Measurements from ENCODE around the gene ASPHD1. TPM values are rescaled to one million over a fixed set of nuclear protein-coding genes. Genes with fewer than 3 reads are reported as not detected.

ASPHD1 gene, protein sequence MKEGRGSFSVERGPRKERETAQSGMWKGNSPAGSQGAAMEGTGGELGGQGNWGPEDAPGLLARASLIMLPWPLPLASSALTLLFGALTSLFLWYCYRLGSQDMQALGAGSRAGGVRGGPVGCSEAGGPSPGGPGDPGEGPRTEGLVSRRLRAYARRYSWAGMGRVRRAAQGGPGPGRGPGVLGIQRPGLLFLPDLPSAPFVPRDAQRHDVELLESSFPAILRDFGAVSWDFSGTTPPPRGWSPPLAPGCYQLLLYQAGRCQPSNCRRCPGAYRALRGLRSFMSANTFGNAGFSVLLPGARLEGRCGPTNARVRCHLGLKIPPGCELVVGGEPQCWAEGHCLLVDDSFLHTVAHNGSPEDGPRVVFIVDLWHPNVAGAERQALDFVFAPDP
- 2.3 and 9.2 TPM in 2 replicates for total RNA-seq

GRCh38 chr16:29900102-29900887 lies at the start of gene ASPHD1:
Gene ASPHD1, plus strand, starts transcription at chr16:29900488. Its CDS starts 484 bp downstream, at chr16:29900972.

GRCh38 chr16:29862884-29863668 lies 37.2 kb upstream of the ASPHD1 start, which contains the start of gene CDIPT:
Gene CDIPT, minus strand, starts transcription at chr16:29863226. Its CDS starts 369 bp downstream, at chr16:29862857.

DNA sequence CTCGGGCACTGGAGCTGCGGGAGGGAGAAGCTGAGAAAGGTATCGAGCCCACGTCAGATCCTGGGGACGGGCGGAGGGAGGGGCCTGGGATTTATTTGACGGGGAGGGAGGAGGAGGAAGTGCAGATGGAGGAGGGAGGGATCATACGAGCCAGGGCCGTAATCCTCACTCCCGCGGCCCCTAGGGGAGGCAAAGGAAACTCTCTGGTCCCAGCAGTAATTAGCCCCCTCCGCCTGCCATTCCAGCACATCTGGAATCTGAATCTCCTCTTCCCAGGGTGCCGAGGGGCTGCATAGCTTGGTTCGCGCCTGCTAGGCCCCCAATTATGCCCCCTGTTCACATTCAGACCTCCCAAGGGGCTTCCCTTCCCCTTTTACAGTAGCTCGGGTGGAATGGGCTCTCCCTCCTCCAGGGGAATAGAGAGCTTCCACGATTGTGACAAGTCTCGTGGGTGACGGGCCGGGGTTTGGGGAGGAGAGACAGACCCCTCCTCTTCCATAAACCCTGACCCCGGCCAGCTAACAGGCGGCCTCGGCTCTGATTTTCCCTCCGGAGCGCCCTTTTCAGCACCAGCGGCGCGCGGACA lies 679 bp upstream of the ASPHD1 start, which contains the start of gene SEZ6L2:
Gene SEZ6L2 (minus strand): TSS at position 35 of the 586 bp plus-strand sequence. CDS start 531 bp downstream, outside the sequence.

GRCh38 chr16:29925781-29926710 lies 25.8 kb downstream of the ASPHD1 start, which contains the start of gene KCTD13:
Gene KCTD13, minus strand, starts transcription at chr16:29926226. Its CDS starts 193 bp downstream, at chr16:29926033.

Other genes with a start within 250 kb of the ASPHD1 start
- gene SPN, start 237.2 kb upstream of the ASPHD1 start, total RNA-seq, result not detected in 2 replicates
- gene QPRT, start 221.3 kb upstream of the ASPHD1 start, total RNA-seq, result 25.5 and 137 TPM in 2 replicates
- gene C16orf54, start 154.5 kb upstream of the ASPHD1 start, total RNA-seq, result not detected in 2 replicates
- not detected in 2 replicates for gene ZG16, start 122.2 kb upstream of the ASPHD1 start, total RNA-seq
- gene KIF22, start 109.7 kb upstream of the ASPHD1 start, total RNA-seq, result 4.6 and 94.6 TPM in 2 replicates
- gene MAZ, start 94.0 kb upstream of the ASPHD1 start, total RNA-seq, result 176 and 280 TPM in 2 replicates
- 0.44 and 3.6 TPM in 2 replicates for gene PRRT2, start 88.3 kb upstream of the ASPHD1 start, total RNA-seq
- gene PAGR1, start 84.3 kb upstream of the ASPHD1 start, total RNA-seq, result 24.1 and 33.4 TPM in 2 replicates
- gene MVP, start 80.0 kb upstream of the ASPHD1 start, total RNA-seq, result 159 and 453 TPM in 2 replicates
- gene CDIPT, start 37.3 kb upstream of the ASPHD1 start, total RNA-seq, result 89.6 and 117 TPM in 2 replicates
- gene SEZ6L2, start 938 bp upstream of the ASPHD1 start, total RNA-seq, result 7.3 and 17.7 TPM in 2 replicates
- gene KCTD13, start 25.7 kb downstream of the ASPHD1 start, total RNA-seq, result 13.1 and 20.5 TPM in 2 replicates
- gene TMEM219, start 61.6 kb downstream of the ASPHD1 start, total RNA-seq, result 61.1 and 83.6 TPM in 2 replicates
- gene TAOK2, start 73.4 kb downstream of the ASPHD1 start, total RNA-seq, result 47.7 and 86.2 TPM in 2 replicates
- gene HIRIP3, start 95.1 kb downstream of the ASPHD1 start, total RNA-seq, result 6.8 and 12.6 TPM in 2 replicates
- 26.7 and 54.7 TPM in 2 replicates for gene INO80E, start 95.8 kb downstream of the ASPHD1 start, total RNA-seq
- gene DOC2A, start 110.5 kb downstream of the ASPHD1 start, total RNA-seq, result 0.14 TPM in 1 of 2 replicates, not detected in the other
- gene C16orf92, start 122.7 kb downstream of the ASPHD1 start, total RNA-seq, result not detected in 2 replicates
- 0.43 TPM in 1 of 2 replicates, not detected in the other for gene TLCD3B, start 130.8 kb downstream of the ASPHD1 start, total RNA-seq
- 891 and 1,194 TPM in 2 replicates for gene ALDOA, start 165.3 kb downstream of the ASPHD1 start, total RNA-seq
- gene PPP4C, start 175.5 kb downstream of the ASPHD1 start, total RNA-seq, result 265 and 320 TPM in 2 replicates
- gene TBX6, start 191.4 kb downstream of the ASPHD1 start, total RNA-seq, result 0.14 TPM in 1 of 2 replicates, not detected in the other
- 6.3 and 20.6 TPM in 2 replicates for gene YPEL3, start 195.7 kb downstream of the ASPHD1 start, total RNA-seq
- gene GDPD3, start 213.0 kb downstream of the ASPHD1 start, total RNA-seq, result 0.66 and 1.7 TPM in 2 replicates
- gene MAPK3, start 222.7 kb downstream of the ASPHD1 start, total RNA-seq, result 39.7 and 43.8 TPM in 2 replicates

Measured in placental pericyte (primary cell).